H9 (cell line): Measurements from ENCODE around the gene CCDC190. TPM values are rescaled to one million over a fixed set of nuclear protein-coding genes. Genes with fewer than 3 reads are reported as not detected.

Experiments
- DNase-seq: peaks from one replicate; pipeline ENCODE4 v3.0.0-alpha.2; 2017
- H2AFZ ChIP-seq: one replicate; pipeline ENCODE4 v1.6.1; 2013; ENCODE audit warnings: mild to moderate bottlenecking, low read length, control low read depth, moderate library complexity
- H2AK5ac ChIP-seq: 2 replicates; pipeline ENCODE4 v1.6.1; 2013; ENCODE audit warnings: low read length, control low read depth, mixed read lengths; ENCODE audit not compliant: insufficient read length
- H2BK120ac ChIP-seq: one replicate; pipeline ENCODE4 v1.6.1; 2013; ENCODE audit warnings: low read depth, mild to moderate bottlenecking, low read length, control low read depth, inconsistent platforms; ENCODE audit not compliant: poor library complexity, severe bottlenecking
- H2BK12ac ChIP-seq: 2 replicates; pipeline ENCODE4 v1.6.1; 2013; ENCODE audit warnings: low read length, control low read depth, mixed read lengths, low read depth; ENCODE audit not compliant: insufficient read length
- H2BK15ac ChIP-seq: 2 replicates; pipeline ENCODE4 v1.6.1; 2013; ENCODE audit warnings: low read depth, low read length, control low read depth
- H2BK20ac ChIP-seq: one replicate; pipeline ENCODE4 v1.6.1; 2013; ENCODE audit warnings: low read depth, mild to moderate bottlenecking, low read length, control low read depth, inconsistent platforms; ENCODE audit not compliant: poor library complexity, severe bottlenecking
- H2BK5ac ChIP-seq: 2 replicates; pipeline ENCODE4 v1.6.1; 2013; ENCODE audit warnings: low read length, control low read depth, mixed read lengths; ENCODE audit not compliant: insufficient read length
- H3K14ac ChIP-seq: 2 replicates; pipeline ENCODE4 v1.6.1; 2013; ENCODE audit warnings: low read length, control low read depth; ENCODE audit not compliant: insufficient read depth
- H3K18ac ChIP-seq: 2 replicates; pipeline ENCODE4 v1.6.1; 2013; ENCODE audit warnings: low read depth, mild to moderate bottlenecking, mixed read lengths, low read length, control low read depth; ENCODE audit not compliant: insufficient read length
- H3K23ac ChIP-seq: 2 replicates; pipeline ENCODE4 v1.6.1; 2013; ENCODE audit warnings: low read length, control low read depth, mixed read lengths, low read depth; ENCODE audit not compliant: insufficient read length
- H3K23me2 ChIP-seq: 2 replicates; pipeline ENCODE4 v1.6.1; 2013; ENCODE audit warnings: low read depth, mild to moderate bottlenecking, mixed read lengths, low read length, control low read depth; ENCODE audit not compliant: insufficient read length, poor library complexity, severe bottlenecking
- H3K27ac ChIP-seq: 2 replicates; pipeline ENCODE4 v1.5.1; 2013; ENCODE audit warnings: low read length, control low read depth, mixed read lengths, low read depth; ENCODE audit not compliant: insufficient read length
- H3K27me3 ChIP-seq: 2 replicates; pipeline ENCODE4 v1.6.1; 2013; ENCODE audit warnings: low read length, control low read depth, inconsistent platforms; ENCODE audit not compliant: insufficient read depth
- H3K4ac ChIP-seq: 2 replicates; pipeline ENCODE4 v1.6.1; 2013; ENCODE audit warnings: low read depth, mild to moderate bottlenecking, control low read depth, inconsistent platforms, low read length, moderate library complexity
- H3K4me1 ChIP-seq: 2 replicates; pipeline ENCODE4 v1.6.1; 2013; ENCODE audit warnings: low read length, control low read depth, inconsistent platforms; ENCODE audit not compliant: insufficient read depth
- H3K4me2 ChIP-seq: 2 replicates; pipeline ENCODE4 v1.6.1; 2013; ENCODE audit warnings: low read length, control low read depth, mixed read lengths; ENCODE audit not compliant: insufficient read length, insufficient read depth
- H3K56ac ChIP-seq: 2 replicates; pipeline ENCODE4 v1.6.1; 2013; ENCODE audit warnings: low read depth, mild to moderate bottlenecking, mixed read lengths, low read length, control low read depth; ENCODE audit not compliant: insufficient read length
- H3K79me1 ChIP-seq: 2 replicates; pipeline ENCODE4 v1.6.1; 2013; ENCODE audit warnings: low read depth, mild to moderate bottlenecking, moderate library complexity, low read length, control low read depth, inconsistent platforms; ENCODE audit not compliant: insufficient read depth, poor library complexity, severe bottlenecking
- H3K79me2 ChIP-seq: 2 replicates; pipeline ENCODE4 v1.6.1; 2013; ENCODE audit warnings: low read length, control low read depth, inconsistent platforms; ENCODE audit not compliant: insufficient read depth
- H3K9ac ChIP-seq: 2 replicates; pipeline ENCODE4 v1.6.1; 2013; ENCODE audit warnings: low read length, control low read depth, mixed read lengths; ENCODE audit not compliant: insufficient read length; ENCODE audit errors: extremely low read depth
- H3K9me3 ChIP-seq: one replicate; pipeline ENCODE4 v1.6.1; 2013; ENCODE audit warnings: low read depth, low read length, inconsistent platforms; ENCODE audit not compliant: control insufficient read depth
- H3T11ph ChIP-seq: one replicate; pipeline ENCODE4 v1.6.1; 2013; ENCODE audit warnings: mild to moderate bottlenecking, low read length, control low read depth, inconsistent platforms
- H4K20me1 ChIP-seq: one replicate; pipeline ENCODE4 v1.6.1; 2013; ENCODE audit not compliant: control insufficient read depth, insufficient read length, insufficient read depth
- H4K5ac ChIP-seq: 2 replicates; pipeline ENCODE4 v1.6.1; 2013; ENCODE audit warnings: low read depth, mild to moderate bottlenecking, mixed read lengths, low read length, control low read depth; ENCODE audit not compliant: insufficient read length
- H4K8ac ChIP-seq: replicated peaks from 2 replicates; pipeline ENCODE4 v1.6.1; 2013; ENCODE audit warnings: low read length, control low read depth, mixed read lengths, low read depth; ENCODE audit not compliant: insufficient read length
- H4K91ac ChIP-seq: 2 replicates; pipeline ENCODE4 v1.6.1; 2013; ENCODE audit warnings: low read depth, mild to moderate bottlenecking, moderate library complexity, mixed read lengths, low read length, control low read depth; ENCODE audit not compliant: insufficient read length
- H3K27ac Mint-ChIP-seq, 3 experiments: 2 replicates in 2 of 3; 3 replicates in 1 of 3; pipeline ENCODE4 v1.8.0; 2020 to 2021; ENCODE audit warnings: mixed read lengths in 3 of 3, mild to moderate bottlenecking in 1 of 3, moderate library complexity in 1 of 3
- H3K27me3 Mint-ChIP-seq: 2 replicates; pipeline ENCODE4 v1.8.0; 2021; ENCODE audit warnings: low read depth, mild to moderate bottlenecking, moderate library complexity, mixed read lengths
- H3K36me3 Mint-ChIP-seq, 3 experiments: 2 replicates in 2 of 3; 3 replicates in 1 of 3; pipeline ENCODE4 v1.8.0; 2020 to 2021; ENCODE audit warnings: low read depth in 3 of 3, mixed read lengths in 3 of 3; ENCODE audit not compliant: insufficient read depth in 1 of 3
- H3K4me1 Mint-ChIP-seq, 2 experiments: 2 replicates each; pipeline ENCODE4 v1.8.0; 2020; ENCODE audit warnings: mixed read lengths in 2 of 2
- H3K4me3 Mint-ChIP-seq, 2 experiments: 2 replicates in 1 of 2; 3 replicates in 1 of 2; pipeline ENCODE4 v1.8.0; 2020 to 2021; ENCODE audit warnings: mild to moderate bottlenecking in 2 of 2, mixed read lengths in 2 of 2, moderate library complexity in 1 of 2
- H3K9me3 Mint-ChIP-seq, 2 experiments: 2 replicates in 1 of 2; 3 replicates in 1 of 2; pipeline ENCODE4 v1.8.0; 2020; ENCODE audit warnings: mild to moderate bottlenecking in 2 of 2, mixed read lengths in 2 of 2, moderate library complexity in 1 of 2
- CTCF ChIP-seq: fragments of 200-600 bp; sonication (generic); conservative IDR thresholded peaks from 3 replicates; pipeline ENCODE4 v1.8.0; 2021; ENCODE audit warnings: antibody characterized with exemption, mild to moderate bottlenecking
- WGBS: extraction: QIAGEN DNeasy Blood & Tissue Kit; methylation state at CpG from one replicate; pipeline ENCODE4 v1.1.7; 2013; ENCODE audit warnings: missing lambda C conversion rate, low lambda C conversion rate, mixed read lengths; ENCODE audit not compliant: insufficient read length; ENCODE audit errors: extremely low coverage; 5-methylcytosine and 5-hydroxymethylcytosine counted together
- total RNA-seq: library from RNA; stranded (reverse); gene quantifications from 2 replicates; pipeline ENCODE4 v1.2.1, GENCODE V29; 2021

Gene CCDC190
- total RNA-seq, 1 experiment from 2014 or later = not detected

GRCh38 chr1:162904579-162904978 is 43.6 kb upstream of the CCDC190 start:
- no peaks in the 10 kb centered on the region for H3K27me3 ChIP-seq
- no peak overlapping the region for H3T11ph ChIP-seq
- H4K91ac ChIP-seq = no peak overlapping the region
- H3K9me3 Mint-ChIP-seq = no peaks in the 10 kb centered on the region
- H3K36me3 Mint-ChIP-seq = no peaks in the 10 kb centered on the region
- H3K79me1 ChIP-seq = no peaks in the 10 kb centered on the region
- H3K27me3 Mint-ChIP-seq = no peaks in the 10 kb centered on the region
- no peak overlapping the region for H2AFZ ChIP-seq
- no peaks in the 10 kb centered on the region for H4K20me1 ChIP-seq
- H3K4me3 Mint-ChIP-seq = no peak overlapping the region
- H3K4me1 ChIP-seq = peaks cover 2% of the 10 kb centered on the region; the same call in 1 of the 2 replicates
- no peak overlapping the region for H3K56ac ChIP-seq
- no peak overlapping the region for H2BK20ac ChIP-seq
- H3K18ac ChIP-seq = no peak overlapping the region
- no peak overlapping the region for H2BK5ac ChIP-seq
- WGBS = no CpG with 5 or more reads among the region's 4 CpGs
- H3K27ac Mint-ChIP-seq = no peak overlapping the region
- H3K9ac ChIP-seq = no peak overlapping the region
- no peaks in the 10 kb centered on the region for H3K9me3 ChIP-seq
- no peak overlapping the region for H4K5ac ChIP-seq
- peak overlapping the region; percentile 13; the same call in 1 of the 2 replicates for H3K14ac ChIP-seq
- H2BK120ac ChIP-seq = no peak overlapping the region
- peaks cover 6 to 8% of the 10 kb centered on the region in 2 experiments for H3K4me1 Mint-ChIP-seq
- H3K4me2 ChIP-seq = no peak overlapping the region
- H3K4ac ChIP-seq = no peak overlapping the region
- no peak for TF ChIP-seq CTCF
- no peak for DNase-seq
- H2AK5ac ChIP-seq = no peak overlapping the region
- H3K79me2 ChIP-seq = no peaks in the 10 kb centered on the region
- H3K23me2 ChIP-seq = no peaks in the 10 kb centered on the region
- H3K27ac ChIP-seq = no peak overlapping the region
- no peak overlapping the region for H3K23ac ChIP-seq
- H2BK12ac ChIP-seq = no peak overlapping the region
- no peak overlapping the region for H4K8ac ChIP-seq
- no peak overlapping the region for H2BK15ac ChIP-seq
